Progenitor cell of endocrine pancreas (in vitro differentiated cells): ENCODE measurements around the gene IL26. TPM values are rescaled to one million over a fixed set of nuclear protein-coding genes. Genes with fewer than 3 reads are reported as not detected.

Experiments
- DNase-seq: peaks from one replicate; pipeline ENCODE4 v3.0.0; 2021; ENCODE audit warnings: low spot score; ENCODE audit not compliant: unreplicated experiment
- H3K27ac Mint-ChIP-seq: 2 replicates; pipeline ENCODE4 v1.8.0; 2021; ENCODE audit warnings: mild to moderate bottlenecking, moderate library complexity, mixed read lengths
- H3K27me3 Mint-ChIP-seq: 2 replicates; pipeline ENCODE4 v1.8.0; 2021; ENCODE audit warnings: mixed read lengths
- H3K36me3 Mint-ChIP-seq: 2 replicates; pipeline ENCODE4 v1.8.0; 2022; ENCODE audit warnings: mixed read lengths; ENCODE audit not compliant: insufficient read depth
- H3K4me1 Mint-ChIP-seq: 2 replicates; pipeline ENCODE4 v1.8.0; 2021; ENCODE audit warnings: low read depth, mixed read lengths
- H3K4me3 Mint-ChIP-seq: 2 replicates; pipeline ENCODE4 v1.8.0; 2021; ENCODE audit warnings: low read depth, mild to moderate bottlenecking, moderate library complexity, mixed read lengths
- H3K9me3 Mint-ChIP-seq: 2 replicates; pipeline ENCODE4 v1.8.0; 2021; ENCODE audit warnings: low read depth, mixed read lengths
- long read RNA-seq: library from polyadenylated mRNA; unstranded; transcript quantifications from one replicate; pipeline ENCODE4 v2.0.0, GENCODE V29; 2020
- total RNA-seq: library from RNA; stranded (reverse); gene quantifications from 2 replicates; pipeline ENCODE4 v1.2.1, GENCODE V29; 2021
- TF ChIP-seq, protein P1 (sequence below): fragments of 200-600 bp; sonication (generic); IDR thresholded peaks from one replicate; pipeline ENCODE4 v1.5.0; 2021; ENCODE audit warnings: antibody characterized with exemption, mild to moderate bottlenecking; ENCODE audit not compliant: unreplicated experiment

The IL26 gene, protein sequence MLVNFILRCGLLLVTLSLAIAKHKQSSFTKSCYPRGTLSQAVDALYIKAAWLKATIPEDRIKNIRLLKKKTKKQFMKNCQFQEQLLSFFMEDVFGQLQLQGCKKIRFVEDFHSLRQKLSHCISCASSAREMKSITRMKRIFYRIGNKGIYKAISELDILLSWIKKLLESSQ
- total RNA-seq, result not detected in 2 replicates
- long read RNA-seq, result 0 reads

DNA sequence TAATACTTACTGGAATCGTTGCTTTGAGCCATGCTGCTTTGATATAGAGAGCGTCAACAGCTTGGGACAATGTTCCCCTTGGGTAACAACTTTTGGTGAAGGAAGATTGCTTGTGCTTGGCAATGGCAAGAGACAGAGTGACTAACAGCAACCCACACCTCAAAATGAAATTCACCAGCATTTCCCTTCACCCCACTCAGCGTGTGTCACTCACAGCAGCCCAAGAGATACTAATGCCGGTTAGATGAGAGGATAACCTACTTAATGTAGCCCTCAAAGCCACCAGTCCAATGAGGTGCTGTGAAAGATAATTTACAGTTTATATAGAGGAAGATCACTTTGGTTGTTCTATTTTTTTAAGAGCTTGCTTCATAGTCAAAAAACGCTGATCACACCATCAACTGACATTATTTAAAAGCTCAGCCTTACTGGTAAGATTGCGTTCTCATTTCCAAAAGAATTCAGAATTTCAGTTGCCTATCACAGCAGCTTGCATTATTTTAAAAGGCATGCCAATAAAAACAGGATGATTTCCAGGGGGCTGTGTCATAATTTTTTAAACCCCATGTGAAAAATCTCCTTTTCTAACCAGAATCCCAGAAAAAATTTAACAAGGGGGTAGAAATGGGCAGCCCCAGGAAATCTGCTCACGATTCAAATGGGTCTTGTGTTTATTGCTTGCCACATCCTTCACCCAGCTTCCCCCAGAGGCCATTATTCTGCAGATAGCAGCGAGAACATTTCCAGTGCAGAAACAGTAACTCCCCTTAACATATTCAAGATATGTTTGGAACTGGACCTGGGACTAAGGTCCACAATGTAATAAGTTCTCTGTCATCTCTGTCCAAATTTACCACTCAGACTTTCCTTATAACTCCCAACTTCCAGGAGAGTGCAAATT lies at the start of gene IL26:
TSS of gene IL26 (minus strand) at position 235 of the 901 bp plus-strand sequence. CDS start at position 181, 54 bp downstream.
- TF ChIP-seq, protein P1, sequence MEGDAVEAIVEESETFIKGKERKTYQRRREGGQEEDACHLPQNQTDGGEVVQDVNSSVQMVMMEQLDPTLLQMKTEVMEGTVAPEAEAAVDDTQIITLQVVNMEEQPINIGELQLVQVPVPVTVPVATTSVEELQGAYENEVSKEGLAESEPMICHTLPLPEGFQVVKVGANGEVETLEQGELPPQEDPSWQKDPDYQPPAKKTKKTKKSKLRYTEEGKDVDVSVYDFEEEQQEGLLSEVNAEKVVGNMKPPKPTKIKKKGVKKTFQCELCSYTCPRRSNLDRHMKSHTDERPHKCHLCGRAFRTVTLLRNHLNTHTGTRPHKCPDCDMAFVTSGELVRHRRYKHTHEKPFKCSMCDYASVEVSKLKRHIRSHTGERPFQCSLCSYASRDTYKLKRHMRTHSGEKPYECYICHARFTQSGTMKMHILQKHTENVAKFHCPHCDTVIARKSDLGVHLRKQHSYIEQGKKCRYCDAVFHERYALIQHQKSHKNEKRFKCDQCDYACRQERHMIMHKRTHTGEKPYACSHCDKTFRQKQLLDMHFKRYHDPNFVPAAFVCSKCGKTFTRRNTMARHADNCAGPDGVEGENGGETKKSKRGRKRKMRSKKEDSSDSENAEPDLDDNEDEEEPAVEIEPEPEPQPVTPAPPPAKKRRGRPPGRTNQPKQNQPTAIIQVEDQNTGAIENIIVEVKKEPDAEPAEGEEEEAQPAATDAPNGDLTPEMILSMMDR, result no peak
- H3K9me3 Mint-ChIP-seq, result no peaks in the 10 kb centered on the region
- no peak within 1 kb of the TSS for H3K4me3 Mint-ChIP-seq
- H3K4me1 Mint-ChIP-seq, result peaks cover 3% of the 10 kb centered on the region
- no peaks in the 10 kb centered on the region for H3K36me3 Mint-ChIP-seq
- H3K27ac Mint-ChIP-seq, result no peak within 1 kb of the TSS
- DNase-seq, result no peak
- H3K27me3 Mint-ChIP-seq, result peaks cover 3% of the 10 kb centered on the region

DNA sequence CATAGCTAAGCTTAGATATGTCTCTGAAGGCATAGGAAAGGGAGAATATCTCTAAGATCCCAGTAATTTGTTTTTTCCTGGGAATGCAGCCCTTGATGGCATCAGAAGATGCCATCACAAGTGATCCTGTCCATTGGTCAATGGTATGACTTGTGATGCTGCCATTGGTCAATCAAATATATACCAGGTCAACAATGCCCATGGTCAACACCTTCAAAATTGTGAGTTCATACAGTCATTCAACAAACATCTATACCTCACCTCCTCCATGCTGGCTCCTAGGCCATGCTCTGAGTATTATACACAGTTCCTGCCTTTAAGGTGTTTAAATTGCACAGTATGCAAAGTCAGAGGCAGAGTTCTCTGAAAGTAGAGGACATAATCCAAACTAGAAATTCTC lies 47.1 kb upstream of the IL26 start:
- DNase-seq, result no peak
- Mint-ChIP-seq H3K27ac (no peak overlapping the region), H3K9me3 (no peaks in the 10 kb centered on the region), H3K4me3 (no peak overlapping the region), H3K36me3 (no peaks in the 10 kb centered on the region), H3K27me3 (peaks cover 5% of the 10 kb centered on the region), H3K4me1 (peaks cover 1% of the 10 kb centered on the region)
- TF ChIP-seq, protein P1, result no peak

DNA sequence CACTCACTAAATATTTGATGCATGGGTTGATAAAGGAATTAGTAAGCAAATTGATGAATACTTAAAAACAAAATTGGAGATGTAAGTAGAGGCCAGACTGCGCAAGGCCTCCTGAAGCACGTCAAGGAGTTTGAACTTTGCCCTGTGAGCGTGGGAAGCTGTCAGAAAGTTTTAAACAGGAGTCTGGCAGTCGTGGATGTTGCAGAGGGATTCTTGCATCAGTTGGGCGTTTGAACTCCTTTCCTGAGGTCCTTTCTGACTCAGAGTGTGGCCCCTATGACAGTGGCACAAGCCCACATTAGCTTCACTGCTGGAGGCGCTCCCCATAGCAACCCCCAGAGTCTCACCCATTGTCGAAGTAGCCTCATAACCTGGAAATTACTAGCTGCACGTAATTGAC lies 45.7 kb upstream of the IL26 start:
- Mint-ChIP-seq H3K27ac (no peak overlapping the region), H3K36me3 (no peaks in the 10 kb centered on the region)

DNA sequence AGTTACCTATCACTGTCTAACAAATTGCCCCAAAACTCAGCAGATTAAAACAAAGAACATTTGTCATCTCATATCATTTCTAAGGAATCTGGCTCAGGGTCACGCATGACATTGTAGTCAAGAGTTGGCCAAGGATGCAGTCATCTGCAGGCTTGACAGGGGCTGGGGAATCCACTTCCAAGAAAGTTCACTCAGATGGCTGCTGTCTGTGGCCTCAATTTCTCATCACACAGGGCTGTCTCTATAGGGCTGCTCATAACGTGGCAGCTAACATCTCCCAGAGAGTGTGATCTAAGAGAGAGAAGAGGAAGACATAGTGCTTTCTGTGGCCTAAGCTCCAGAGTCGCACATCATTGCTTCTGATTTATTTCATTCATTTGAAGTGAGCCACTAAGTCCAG lies 44.7 kb upstream of the IL26 start:
- no peak overlapping the region for H3K27ac Mint-ChIP-seq
- TF ChIP-seq, protein P1, result no peak

More for the DNA sequence above, 45.7 kb upstream of the IL26 start:
- no peak overlapping the region for H3K4me3 Mint-ChIP-seq
- H3K27me3 Mint-ChIP-seq, result peaks cover 3% of the 10 kb centered on the region
- TF ChIP-seq, protein P1, result no peak
- DNase-seq, result no peak
- no peaks in the 10 kb centered on the region for H3K9me3 Mint-ChIP-seq
- no peaks in the 10 kb centered on the region for H3K4me1 Mint-ChIP-seq

DNA sequence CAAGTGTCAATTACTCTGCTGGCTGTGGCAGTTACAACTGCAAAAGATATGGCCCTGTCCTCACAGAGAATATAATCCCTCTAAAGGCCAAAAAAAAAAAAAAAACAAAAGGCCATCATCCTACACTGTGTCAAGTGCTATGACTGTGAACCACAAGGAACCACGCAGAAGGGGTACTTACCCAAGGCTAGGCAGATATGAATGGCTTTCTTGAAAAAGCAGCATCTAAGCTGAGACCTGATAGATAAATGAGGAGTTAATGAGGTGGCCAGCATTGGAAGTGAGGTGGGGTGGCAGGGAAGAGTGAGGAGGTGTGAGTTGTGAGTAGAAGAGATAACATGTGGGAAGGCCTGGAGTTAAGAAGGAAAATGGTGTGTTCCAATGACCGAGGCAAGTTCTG lies 44.2 kb upstream of the IL26 start:
- Mint-ChIP-seq H3K27ac (no peak overlapping the region), H3K9me3 (no peaks in the 10 kb centered on the region), H3K27me3 (peaks cover 3% of the 10 kb centered on the region), H3K4me1 (no peaks in the 10 kb centered on the region), H3K36me3 (no peaks in the 10 kb centered on the region), H3K4me3 (no peak overlapping the region)
- DNase-seq, result no peak
- TF ChIP-seq, protein P1, result no peak

More for the DNA sequence above, 44.7 kb upstream of the IL26 start:
- Mint-ChIP-seq H3K36me3 (no peaks in the 10 kb centered on the region), H3K4me3 (no peak overlapping the region), H3K4me1 (no peaks in the 10 kb centered on the region), H3K9me3 (no peaks in the 10 kb centered on the region), H3K27me3 (peaks cover 3% of the 10 kb centered on the region)
- no peak for DNase-seq
